ENCODE results near the gene CDYL2. TPM values are rescaled to one million over a fixed set of nuclear protein-coding genes. Genes with fewer than 3 reads are reported as not detected.

The CDYL2 gene
- total and polyA plus RNA-seq, 7 donors, result 1.2 to 8.8 (median 2.5) TPM

GRCh38 chr16:80784951-80785350, 19.4 kb downstream of the CDYL2 start:
- Histone ChIP-seq H3K4me1 (no peaks in the 10 kb centered on the region), H3K27me3 (no peaks in the 10 kb centered on the region), H3K9me3 (peaks cover 0 to 8% (median 1%) of the 10 kb centered on the region in 4 donors), H3K36me3 (no peaks in the 10 kb centered on the region), H3K4me3 (no peak overlapping the region), H3K27ac (no peak overlapping the region)
- TF ChIP-seq CTCF (IDR thresholded peaks at IDR 0.05) (no peak), POLR2AphosphoS5 (IDR thresholded peaks at IDR 0.05) (no peak), POLR2A (IDR thresholded peaks at IDR 0.05) (no peak), EP300 (IDR thresholded peaks at IDR 0.05) (no peak)
- 87 to 89% methylated on average over 3 of the region's 3 CpGs for WGBS, 2 donors
- no peak for DNase-seq
- intact Hi-C loops (cut with DNase I), result no loop called here

GRCh38 chr16:80778703-80779102, 25.7 kb downstream of the CDYL2 start:
- H3K4me3 ChIP-seq, result no peak overlapping the region
- H3K27ac ChIP-seq, result no peak overlapping the region
- TF ChIP-seq CTCF (IDR thresholded peaks at IDR 0.05) (no peak), POLR2AphosphoS5 (IDR thresholded peaks at IDR 0.05) (no peak), POLR2A (IDR thresholded peaks at IDR 0.05) (no peak), EP300 (IDR thresholded peaks at IDR 0.05) (no peak)
- H3K36me3 ChIP-seq, result no peaks in the 10 kb centered on the region
- DNase-seq, result no peak
- H3K9me3 ChIP-seq, result peaks cover 0 to 8% (median 1%) of the 10 kb centered on the region in 4 donors
- H3K27me3 ChIP-seq, result no peaks in the 10 kb centered on the region
- intact Hi-C loops (cut with DNase I), result no loop called here
- no peaks in the 10 kb centered on the region for H3K4me1 ChIP-seq
- 73 to 74% methylated on average over 2 of the region's 2 CpGs for WGBS, 2 donors

GRCh38 chr16:80776856-80777255, 27.5 kb downstream of the CDYL2 start:
- Histone ChIP-seq H3K4me3 (no peak overlapping the region), H3K27ac (no peak overlapping the region), H3K9me3 (peaks cover 0 to 8% (median 0%) of the 10 kb centered on the region in 4 donors), H3K27me3 (no peaks in the 10 kb centered on the region), H3K4me1 (no peaks in the 10 kb centered on the region), H3K36me3 (no peaks in the 10 kb centered on the region)
- intact Hi-C loops (cut with DNase I), result no loop called here
- whole genome bisulfite sequencing, 2 donors, result 93% methylated on average over 19 of the region's 19 CpGs
- DNase-seq, result no peak
- TF ChIP-seq CTCF (IDR thresholded peaks at IDR 0.05), result no peak
- TF ChIP-seq POLR2AphosphoS5 (IDR thresholded peaks at IDR 0.05), result no peak
- no peak for TF ChIP-seq EP300 (IDR thresholded peaks at IDR 0.05)
- no peak for TF ChIP-seq POLR2A (IDR thresholded peaks at IDR 0.05)

GRCh38 chr16:80775450-80775849, 28.9 kb downstream of the CDYL2 start:
- Histone ChIP-seq H3K27me3 (no peaks in the 10 kb centered on the region), H3K36me3 (no peaks in the 10 kb centered on the region), H3K9me3 (peaks cover 0 to 7% (median 0%) of the 10 kb centered on the region in 4 donors), H3K4me1 (no peaks in the 10 kb centered on the region), H3K27ac (no peak overlapping the region), H3K4me3 (no peak overlapping the region)
- 98% methylated on average over 1 of the region's 1 CpG for WGBS, 2 donors
- TF ChIP-seq POLR2A (IDR thresholded peaks at IDR 0.05) (no peak), CTCF (IDR thresholded peaks at IDR 0.05) (no peak), POLR2AphosphoS5 (IDR thresholded peaks at IDR 0.05) (no peak), EP300 (IDR thresholded peaks at IDR 0.05) (no peak)
- intact Hi-C loops (cut with DNase I), result no loop called here
- DNase-seq, result no peak

GRCh38 chr16:80766798-80767197, 37.6 kb downstream of the CDYL2 start:
- Histone ChIP-seq H3K9me3 (peaks cover 0 to 17% (median 0%) of the 10 kb centered on the region in 4 donors), H3K36me3 (no peaks in the 10 kb centered on the region), H3K27me3 (no peaks in the 10 kb centered on the region), H3K27ac (no peak overlapping the region), H3K4me3 (no peak overlapping the region), H3K4me1 (no peaks in the 10 kb centered on the region)
- no peak for TF ChIP-seq POLR2AphosphoS5 (IDR thresholded peaks at IDR 0.05)
- TF ChIP-seq POLR2A (IDR thresholded peaks at IDR 0.05), result no peak
- TF ChIP-seq EP300 (IDR thresholded peaks at IDR 0.05), result no peak
- TF ChIP-seq CTCF (IDR thresholded peaks at IDR 0.05), result no peak
- WGBS, 2 donors, result 97 to 98% methylated on average over 1 of the region's 1 CpG
- no peak for DNase-seq
- intact Hi-C loops (cut with DNase I), result no loop called here
